HG03565 (cell line): ENCODE measurements around the gene FARP2.
"Not testable (repeated sequence)": the region's sequence is repeated elsewhere in the genome, so short reads cannot be mapped to it uniquely, and the experiment has no call there.

Source experiments
- ATAC-seq: cut with Tn5 transposase; IDR thresholded peaks from one replicate; pipeline ENCODE4 v1.9.1; 2021; ENCODE audit warnings: mild to moderate bottlenecking, moderate library complexity; ENCODE audit not compliant: unreplicated experiment

The FARP2 gene

DNA sequence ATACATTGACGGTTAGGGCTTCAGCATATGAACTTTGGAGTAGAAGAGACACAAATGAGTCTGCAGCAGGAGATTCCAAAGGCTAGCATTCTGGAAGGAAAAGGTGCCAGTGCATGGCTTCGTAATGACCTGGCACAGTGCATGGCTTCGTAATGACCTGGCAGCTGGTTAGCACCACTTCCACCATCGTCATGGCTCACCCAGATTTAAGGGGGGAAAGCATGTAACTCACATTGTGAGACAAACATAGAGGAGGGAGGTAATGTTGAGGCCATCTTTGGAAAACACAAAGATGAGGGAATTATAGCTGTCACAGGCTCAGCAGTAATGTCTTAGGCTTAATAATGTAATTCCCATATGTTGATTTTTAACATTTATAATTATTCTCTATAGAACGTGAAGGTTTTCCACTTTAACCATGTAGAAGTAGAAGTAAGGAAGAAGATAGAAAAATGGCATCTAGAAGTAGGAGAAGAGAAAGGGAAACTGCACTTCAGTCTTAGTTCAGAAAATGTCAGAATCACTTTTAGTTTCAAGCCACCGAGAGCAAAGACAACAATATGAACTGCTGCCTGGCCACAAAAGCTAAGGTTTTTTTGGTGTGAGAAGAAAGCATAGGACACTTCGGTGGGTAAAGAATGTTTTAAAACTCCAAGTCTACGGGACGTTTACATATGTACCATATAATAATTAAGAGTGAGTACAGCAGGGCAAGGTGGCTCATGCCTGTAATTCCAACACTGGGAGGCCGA, 159.1 kb downstream of the FARP2 start:
- peak; percentile 38 for ATAC-seq

DNA sequence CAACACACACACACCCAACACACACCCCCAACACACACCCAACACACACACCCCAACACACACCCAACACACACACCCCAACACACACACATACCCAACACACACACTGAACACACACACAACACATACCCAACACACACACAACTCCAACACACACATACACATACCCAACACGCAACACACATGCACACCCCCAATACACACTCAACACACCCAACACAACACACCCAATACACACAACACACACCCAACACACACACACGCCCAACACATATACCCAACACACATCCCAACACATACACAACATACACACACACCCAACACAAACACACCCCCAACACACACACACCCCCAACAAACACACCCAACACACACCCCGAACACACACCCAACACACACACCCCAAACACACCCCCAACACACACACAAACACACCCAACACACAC, 160.5 kb downstream of the FARP2 start:
- ATAC-seq = no peak

DNA sequence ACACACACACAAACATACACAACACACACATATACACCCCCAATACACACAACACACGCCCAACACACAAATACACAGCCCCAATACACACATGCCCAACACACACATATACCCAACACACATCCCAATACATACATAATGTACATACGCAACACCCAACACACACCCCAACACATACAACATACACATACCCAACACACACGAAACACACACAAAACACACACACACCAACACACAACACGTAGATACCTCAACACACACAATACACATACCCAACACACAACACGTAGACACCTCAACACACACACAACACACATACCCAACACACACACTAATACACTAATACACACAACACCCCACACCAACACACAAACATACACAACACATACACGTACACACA, 161.2 kb downstream of the FARP2 start:
- ATAC-seq = no peak

GRCh38 chr2:241519669-241520068, 163.6 kb downstream of the FARP2 start:
- ATAC-seq = no peak

- no peak for ATAC-seq
Observed at GRCh38 chr2:241522477-241522876, 166.4 kb downstream of the FARP2 start.

DNA sequence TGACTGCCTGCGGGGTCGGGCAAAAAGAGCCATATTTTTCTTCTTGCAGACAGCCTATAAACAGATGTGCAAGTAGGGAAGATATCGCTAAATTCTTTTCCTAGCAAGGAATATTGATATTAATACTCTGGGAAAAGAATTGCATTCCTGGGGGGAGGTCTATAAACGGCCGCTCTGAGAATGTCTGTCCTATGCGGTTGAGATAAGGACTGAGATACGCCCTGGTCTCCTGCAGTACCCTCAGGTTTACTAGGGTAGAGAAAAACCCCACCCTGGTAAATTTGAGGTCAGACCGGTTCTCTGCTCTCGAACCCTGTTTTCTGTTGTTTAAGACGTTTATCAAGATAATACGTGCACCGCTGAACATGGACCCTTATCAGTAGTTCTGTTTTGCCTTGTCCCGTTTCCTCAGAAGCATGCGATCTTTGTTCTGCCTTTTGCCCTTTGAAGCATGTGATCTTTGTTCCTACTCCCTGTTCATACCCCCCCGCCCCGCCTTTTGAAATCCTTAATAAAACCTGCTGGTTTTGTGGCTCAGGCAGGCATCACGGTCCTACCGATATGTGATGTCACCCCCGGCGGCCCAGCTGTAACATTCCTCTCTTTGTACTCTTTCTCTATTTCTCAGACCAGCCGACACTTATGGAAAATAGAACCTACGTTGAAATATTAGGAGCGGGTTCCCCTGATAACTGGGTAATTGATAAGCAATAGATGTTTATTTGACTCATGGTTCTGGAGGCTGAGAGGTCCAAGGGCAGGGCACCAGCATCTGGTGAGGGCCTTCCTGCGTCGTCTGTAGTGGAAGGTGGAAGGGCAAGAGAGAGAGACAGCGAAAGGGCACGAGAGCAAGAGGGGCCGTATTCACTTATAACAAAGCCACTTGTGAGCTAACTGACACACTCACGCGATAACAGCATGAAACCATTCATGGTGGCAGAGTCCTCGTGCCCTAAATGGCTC, 170.0 kb downstream of the FARP2 start:
- ATAC-seq = not testable (repeated sequence)

DNA sequence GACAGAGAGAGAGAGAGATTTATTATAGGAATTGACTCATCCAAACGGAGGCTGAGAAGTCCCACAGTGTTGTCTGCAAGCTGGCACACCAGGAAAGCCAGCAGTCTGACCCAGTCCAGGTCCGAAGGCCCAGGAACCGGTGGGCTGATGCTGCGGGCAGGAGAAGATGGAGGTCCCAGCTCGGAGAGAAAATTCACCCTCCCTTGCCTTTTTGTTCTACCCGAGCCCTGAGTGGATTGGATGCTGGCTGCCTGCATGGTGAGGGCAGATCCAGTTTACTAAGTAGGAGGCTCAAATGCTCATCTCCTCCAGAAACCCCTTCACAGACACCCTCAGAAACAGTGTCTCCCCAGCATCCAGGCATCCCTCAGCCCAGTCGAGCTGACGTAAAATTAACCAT, 174.5 kb downstream of the FARP2 start:
- no peak for ATAC-seq

GRCh38 chr2:241531161-241531722, 175.2 kb downstream of the FARP2 start:
- ATAC-seq = no peak

GRCh38 chr2:241532168-241532567, 176.1 kb downstream of the FARP2 start:
- no peak for ATAC-seq

DNA sequence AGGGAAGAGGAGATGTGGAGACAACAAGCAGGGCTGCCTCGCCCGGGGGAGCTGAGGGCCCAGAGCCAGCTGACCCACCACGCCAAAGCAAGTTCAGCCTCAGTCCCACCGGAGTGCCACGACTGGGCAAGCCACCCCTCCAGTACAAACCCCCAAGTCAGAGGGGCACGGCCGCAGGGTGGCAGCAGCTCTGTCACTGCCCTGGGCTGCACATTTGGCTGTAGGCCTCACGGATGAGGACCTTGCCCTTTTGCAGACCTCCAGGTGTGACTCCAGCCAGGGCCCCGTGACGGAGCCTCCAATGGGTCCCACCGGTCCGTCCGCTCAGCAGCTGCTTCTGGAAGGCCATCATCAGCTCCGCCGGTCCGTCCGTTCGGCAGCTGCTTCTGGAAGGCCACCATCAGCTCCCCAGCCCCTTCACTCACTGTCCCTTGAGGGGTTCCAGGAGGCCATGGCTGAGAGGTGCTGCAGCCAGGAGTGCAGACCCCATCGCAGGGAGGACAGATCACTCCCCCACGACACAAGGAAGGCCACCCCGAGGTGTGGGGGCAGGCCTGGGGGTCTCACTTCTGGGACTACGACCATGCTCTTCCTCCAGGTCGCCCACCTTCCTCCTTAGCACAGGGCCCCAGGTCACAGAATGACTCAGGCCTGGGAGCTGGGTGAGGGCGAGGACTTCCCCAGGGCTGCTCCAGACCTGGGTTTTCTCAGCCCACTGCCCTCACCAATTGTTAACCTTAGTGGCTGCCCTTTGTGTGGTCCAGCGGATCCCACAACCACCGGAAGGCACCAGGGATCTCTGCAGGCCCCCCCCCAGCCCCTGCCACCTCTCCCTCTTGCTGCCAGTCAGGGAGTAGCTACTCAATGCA, 176.9 kb downstream of the FARP2 start:
- no peak for ATAC-seq

GRCh38 chr2:241534293-241534692, 178.2 kb downstream of the FARP2 start:
- no peak for ATAC-seq

DNA sequence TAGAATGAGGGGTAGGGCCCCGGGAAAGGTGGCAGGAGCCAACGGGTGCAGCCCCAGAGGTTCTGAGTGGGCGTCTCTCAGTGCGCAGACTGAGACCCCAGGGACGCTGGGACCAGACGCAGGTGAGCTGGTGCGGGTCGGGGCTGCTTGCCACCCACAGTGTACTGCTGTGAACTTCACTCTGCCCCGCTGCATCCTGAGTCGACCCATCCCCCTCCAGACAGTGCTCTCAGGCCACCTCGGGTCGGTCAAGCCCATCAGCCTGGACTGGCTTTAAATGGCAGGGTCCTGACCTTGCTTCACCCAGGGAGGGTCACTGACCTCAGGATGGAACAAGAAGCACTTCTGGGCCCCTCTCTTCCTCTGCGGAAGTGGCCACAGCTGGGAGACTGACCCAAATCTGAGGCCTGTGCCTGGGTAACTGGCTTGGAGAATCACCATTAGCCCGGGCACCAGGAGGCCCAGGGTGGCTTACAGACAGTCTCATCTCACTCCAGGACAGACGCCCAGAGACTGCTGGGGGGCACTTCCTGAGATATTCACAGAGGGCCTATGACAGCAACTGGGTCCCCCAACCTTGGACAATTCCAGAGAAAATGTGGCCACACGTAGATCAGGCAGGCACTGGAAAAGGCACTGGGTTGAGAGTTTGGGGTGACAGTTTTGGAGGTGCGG, 178.8 kb downstream of the FARP2 start:
- ATAC-seq = no peak

DNA sequence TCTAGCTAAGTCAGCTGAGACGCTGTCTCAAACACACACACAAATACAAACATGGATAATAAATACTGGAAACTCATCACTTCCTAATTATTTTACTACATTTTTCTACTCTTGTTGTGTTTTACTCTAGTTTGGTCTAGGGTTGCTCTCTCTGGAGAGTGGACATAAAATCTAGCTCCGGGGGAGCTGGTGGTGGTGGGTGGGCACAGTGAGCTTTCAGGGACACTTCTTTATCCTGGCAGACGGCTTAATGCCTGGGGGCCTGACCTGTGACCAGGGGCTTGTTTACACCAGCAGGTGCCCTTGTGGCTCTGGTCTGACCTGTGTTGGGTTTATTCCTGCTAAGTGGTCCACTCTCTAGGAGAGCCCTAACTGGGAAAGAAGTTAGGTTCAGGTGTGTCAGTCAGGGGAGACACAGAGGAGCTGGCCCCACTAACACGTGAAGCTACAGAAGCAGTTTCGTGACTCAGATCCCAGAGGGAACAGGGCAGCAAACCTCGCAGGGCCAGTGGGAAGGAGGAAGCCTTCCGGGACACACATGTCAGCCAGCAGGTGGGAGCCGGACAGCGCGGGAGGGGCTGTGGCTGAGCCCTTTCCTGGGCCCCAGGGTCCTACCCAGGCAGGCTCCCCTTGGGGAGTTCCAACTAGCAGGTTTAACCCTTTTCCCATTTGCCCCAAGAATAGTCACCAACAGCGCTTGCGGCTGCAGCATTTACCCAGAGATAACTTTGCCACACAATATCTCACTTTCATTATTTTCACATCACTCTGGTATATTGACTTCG, 180.0 kb downstream of the FARP2 start:
- no peak for ATAC-seq

DNA sequence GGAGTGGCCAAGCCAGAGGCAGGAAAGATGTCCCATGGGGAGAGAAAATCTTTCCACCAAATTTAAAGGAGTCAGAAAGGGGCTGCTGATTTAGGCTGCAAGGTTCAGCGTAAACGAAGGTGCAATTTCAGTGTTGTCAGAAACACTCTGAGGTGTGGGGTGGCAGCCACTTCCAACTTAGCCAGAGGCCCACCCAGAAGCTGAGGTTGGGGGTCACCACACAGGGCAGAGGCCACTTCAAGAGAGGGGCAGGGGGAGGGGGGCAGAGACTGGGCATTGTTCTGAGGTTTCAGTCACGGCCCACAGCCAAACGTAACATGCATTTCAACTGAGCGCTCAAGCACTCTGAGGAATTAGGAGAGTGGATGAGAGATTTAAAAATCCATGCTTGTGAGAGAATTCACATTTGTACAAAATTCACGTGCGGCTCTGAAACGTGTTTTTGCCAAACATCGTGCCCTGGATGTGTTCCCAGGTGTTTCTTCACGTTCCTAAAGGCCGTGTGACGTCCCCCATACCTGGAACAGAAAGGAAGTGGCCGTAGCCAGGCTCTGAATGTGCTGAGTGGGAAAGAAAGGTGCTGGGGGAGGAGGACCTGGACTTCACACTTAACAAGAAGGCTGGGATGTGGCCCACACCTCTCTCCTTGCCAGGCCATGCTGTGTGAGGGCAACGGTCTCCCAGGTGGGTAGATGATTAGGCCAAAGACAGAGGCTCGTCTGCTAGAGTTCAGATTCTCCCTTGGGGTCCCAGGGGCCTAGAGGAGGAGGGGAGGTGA, 182.9 kb downstream of the FARP2 start:
- ATAC-seq = no peak

DNA sequence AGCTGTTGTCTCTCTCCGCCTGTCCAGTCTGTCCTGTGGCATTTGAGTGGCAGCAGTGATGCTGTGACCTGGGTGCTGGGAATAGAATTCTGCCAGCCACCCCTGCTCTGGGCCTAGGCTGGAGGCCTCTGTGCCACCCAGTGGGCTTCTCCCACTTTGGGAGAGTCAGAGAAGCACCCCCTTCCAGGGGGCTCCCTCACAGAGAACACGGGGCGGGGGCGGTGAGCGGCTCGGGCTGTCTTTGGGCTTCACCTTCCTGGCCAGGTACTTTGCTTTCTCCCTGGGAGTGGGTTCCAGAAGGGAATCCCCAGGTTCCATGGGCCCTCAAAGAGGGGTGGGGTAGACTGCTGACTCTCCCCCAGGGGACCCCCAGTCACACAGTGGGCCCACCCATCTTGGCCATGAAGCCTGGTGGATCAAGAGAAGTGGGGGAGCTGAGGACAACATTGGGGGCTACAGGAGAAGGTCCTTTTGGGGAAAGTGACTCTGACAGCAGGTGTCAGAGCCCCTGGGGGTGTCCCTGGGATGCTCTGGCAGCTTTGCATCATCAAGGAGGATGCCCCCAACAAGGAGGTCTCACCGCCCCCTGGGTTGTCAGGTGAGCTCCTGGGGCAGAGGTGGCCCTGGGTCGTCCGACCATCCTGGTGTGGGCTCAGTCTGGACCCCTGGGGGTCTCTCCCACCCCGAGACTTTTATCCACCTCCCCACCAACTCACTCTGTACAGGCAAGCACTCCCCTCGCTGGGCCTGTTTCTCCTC, 183.7 kb downstream of the FARP2 start:
- ATAC-seq = no peak

DNA sequence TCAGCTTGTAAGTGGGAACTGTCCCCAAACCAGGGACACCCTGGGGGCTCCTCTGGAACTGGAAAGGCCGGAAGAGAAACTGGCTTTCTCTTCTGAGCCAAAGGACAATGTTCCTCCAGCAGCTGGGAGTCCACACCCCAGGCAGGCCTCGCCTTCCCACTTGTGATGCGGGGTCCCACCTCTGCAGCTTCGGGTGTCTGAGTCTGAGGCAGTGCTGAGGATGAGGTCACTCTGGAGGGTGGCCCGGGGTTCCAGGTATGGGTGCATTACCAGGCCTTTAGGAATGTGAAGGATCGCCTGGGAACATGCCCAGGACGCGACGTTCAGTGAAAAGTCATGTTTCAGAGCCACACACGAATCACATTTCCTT, 184.3 kb downstream of the FARP2 start:
- ATAC-seq = no peak

DNA sequence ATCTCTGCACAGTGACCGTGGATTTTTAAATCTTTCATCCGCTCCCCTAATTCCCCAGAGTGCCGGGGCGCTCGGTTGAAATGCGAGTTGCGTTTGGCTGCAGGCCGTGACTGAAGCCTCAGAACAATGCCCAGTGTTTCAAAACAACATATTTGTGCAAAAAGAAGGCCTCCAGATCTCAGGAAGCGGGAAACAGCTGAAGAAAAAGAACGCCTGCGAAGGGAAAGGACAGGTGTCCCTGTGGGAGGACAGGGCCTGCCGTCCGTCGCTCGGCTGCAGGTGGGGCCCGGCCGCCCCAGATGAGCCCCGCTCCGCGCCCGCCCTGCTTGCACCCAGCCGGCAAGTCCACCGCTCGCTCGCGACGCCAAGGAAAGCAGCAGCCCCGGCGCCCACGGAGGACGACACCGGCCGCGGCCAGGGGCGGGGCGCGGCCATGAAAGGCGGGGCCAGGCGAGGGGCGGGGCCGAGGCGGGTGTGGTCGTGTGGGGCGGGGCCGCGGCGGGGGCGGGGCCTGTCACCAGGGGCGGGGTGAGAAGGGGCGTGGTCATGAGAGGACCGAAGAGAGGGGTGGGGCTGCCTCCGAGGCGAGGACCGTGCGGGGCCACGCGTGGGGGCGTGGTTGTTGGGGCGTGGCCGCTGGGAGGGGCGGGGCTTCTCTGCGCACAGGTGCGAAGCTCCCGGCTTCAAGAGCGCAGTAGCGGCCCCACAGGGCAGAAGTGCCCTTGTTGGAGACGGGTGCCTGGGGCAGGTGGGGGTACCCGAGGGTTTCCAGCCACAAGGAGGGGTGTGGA, 184.9 kb downstream of the FARP2 start:
- no peak for ATAC-seq
